ENCODE data around the gene CRB3.
"Not testable (repeated sequence)": the region's sequence is repeated elsewhere in the genome, so short reads cannot be mapped to it uniquely, and the experiment has no call there.

The CRB3 gene

GRCh38 chr19:6464070-6464873 lies at the start of gene CRB3:
CRB3 (plus strand) TSS chr19:6464271; CDS start chr19:6464702, 431 bp downstream.
- intact Hi-C loops (cut with DNase I): no loop called here
- no peak for DNase-seq

- intact Hi-C loops (cut with DNase I): no loop called here
Observed at GRCh38 chr19:6414793-6415590, 49.1 kb upstream of the CRB3 start.

GRCh38 chr19:6415591-6416190 lies 48.4 kb upstream of the CRB3 start:
- intact Hi-C loops (cut with DNase I): no loop called here
- no peak for DNase-seq

More at GRCh38 chr19:6414793-6415590, 49.1 kb upstream of the CRB3 start:
- no peak for DNase-seq

GRCh38 chr19:6416658-6417405 lies 47.2 kb upstream of the CRB3 start:
- intact Hi-C loops (cut with DNase I): no loop called here
- peak in 31 of 42 donors; percentile 19 to 76 (median 52) for DNase-seq

- peak in 40 of 42 donors; percentile 39 to 84 (median 66) for DNase-seq
- intact Hi-C loops (cut with DNase I): no loop called here
Observed at GRCh38 chr19:6417713-6418561, 46.1 kb upstream of the CRB3 start.

- intact Hi-C loops (cut with DNase I): no loop called here
- DNase-seq: no peak
Observed at GRCh38 chr19:6418562-6418932, 45.5 kb upstream of the CRB3 start.

- DNase-seq: no peak
- intact Hi-C loops (cut with DNase I): no loop called here
Observed at GRCh38 chr19:6421075-6422014, 42.7 kb upstream of the CRB3 start.

- DNase-seq: peak in 1 of 42 donors; percentile 31
- intact Hi-C loops (cut with DNase I): loop anchor here (2.0 kb wide), 1 partner anchor 31 kb away; the partner anchor contains the start of gene GTF2F1
Observed at GRCh38 chr19:6423499-6424194, 40.4 kb upstream of the CRB3 start.

GRCh38 chr19:6424195-6424938 lies 39.7 kb upstream of the CRB3 start, which contains the start of gene KHSRP:
KHSRP (minus strand) TSS chr19:6424811; CDS start chr19:6424701, 110 bp downstream.
- DNase-seq: peak in 9 of 42 donors; percentile 4 to 98 (median 58)
- intact Hi-C loops (cut with DNase I): loop anchor here (2.0 kb wide), 1 partner anchor 32 kb away; the partner anchor contains the start of gene GTF2F1

GRCh38 chr19:6424939-6425731 lies 38.9 kb upstream of the CRB3 start:
- intact Hi-C loops (cut with DNase I): loop anchor here (2.0 kb wide), 1 partner anchor 32 kb away; the partner anchor contains the start of gene GTF2F1

GRCh38 chr19:6425732-6426620 lies 38.1 kb upstream of the CRB3 start:
- intact Hi-C loops (cut with DNase I): loop anchor here (2.0 kb wide), 1 partner anchor 33 kb away; the partner anchor contains the start of gene GTF2F1
- peak in 1 of 42 donors; percentile 3 for DNase-seq

More at GRCh38 chr19:6424939-6425731, 38.9 kb upstream of the CRB3 start:
- DNase-seq: peak; percentile 88 to 100 (median 100)

- intact Hi-C loops (cut with DNase I): no loop called here
- DNase-seq: no peak
Observed at GRCh38 chr19:6427131-6427530, 36.9 kb upstream of the CRB3 start.

GRCh38 chr19:6428692-6429418 lies 35.2 kb upstream of the CRB3 start:
- intact Hi-C loops (cut with DNase I); DNase-seq: not testable (repeated sequence)

Data from head of caudate nucleus (tissue), 42 donors.